GM19328 (cell line): Measurements from ENCODE around the gene CEP128.

ENCODE experiments used
- ATAC-seq: cut with Tn5 transposase; IDR thresholded peaks from one replicate; pipeline ENCODE4 v1.9.1; 2021; ENCODE audit warnings: mild to moderate bottlenecking, moderate library complexity; ENCODE audit not compliant: unreplicated experiment

The CEP128 gene

GRCh38 chr14:80780500-80780899, 161.0 kb downstream of the CEP128 start:
- no peak for ATAC-seq

- ATAC-seq = no peak
Observed at GRCh38 chr14:80776657-80777056, 164.9 kb downstream of the CEP128 start.

DNA sequence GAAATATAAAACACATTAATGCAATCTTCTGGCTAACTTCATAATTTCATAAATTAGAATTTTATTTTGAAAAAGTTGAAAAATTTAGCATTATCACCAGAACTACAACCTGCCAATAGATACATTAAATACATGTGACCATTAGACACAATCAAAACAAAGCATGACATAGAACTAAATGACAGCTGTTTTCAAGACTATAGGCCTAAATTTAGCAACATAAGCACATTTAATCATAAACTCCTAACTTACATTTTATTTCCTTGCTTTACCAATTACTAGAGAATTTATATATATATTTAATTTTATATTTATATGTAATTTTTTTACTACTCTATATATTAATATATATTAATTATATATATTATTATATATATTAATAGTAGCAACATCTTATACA, 165.4 kb downstream of the CEP128 start:
- ATAC-seq = no peak

- ATAC-seq = no peak
Observed at GRCh38 chr14:80772504-80772903, 169.0 kb downstream of the CEP128 start.

GRCh38 chr14:80771201-80771600, 170.3 kb downstream of the CEP128 start:
- no peak for ATAC-seq

GRCh38 chr14:80770114-80770908, 171.2 kb downstream of the CEP128 start:
- ATAC-seq = no peak

GRCh38 chr14:80768646-80769045, 172.9 kb downstream of the CEP128 start:
- no peak for ATAC-seq

DNA sequence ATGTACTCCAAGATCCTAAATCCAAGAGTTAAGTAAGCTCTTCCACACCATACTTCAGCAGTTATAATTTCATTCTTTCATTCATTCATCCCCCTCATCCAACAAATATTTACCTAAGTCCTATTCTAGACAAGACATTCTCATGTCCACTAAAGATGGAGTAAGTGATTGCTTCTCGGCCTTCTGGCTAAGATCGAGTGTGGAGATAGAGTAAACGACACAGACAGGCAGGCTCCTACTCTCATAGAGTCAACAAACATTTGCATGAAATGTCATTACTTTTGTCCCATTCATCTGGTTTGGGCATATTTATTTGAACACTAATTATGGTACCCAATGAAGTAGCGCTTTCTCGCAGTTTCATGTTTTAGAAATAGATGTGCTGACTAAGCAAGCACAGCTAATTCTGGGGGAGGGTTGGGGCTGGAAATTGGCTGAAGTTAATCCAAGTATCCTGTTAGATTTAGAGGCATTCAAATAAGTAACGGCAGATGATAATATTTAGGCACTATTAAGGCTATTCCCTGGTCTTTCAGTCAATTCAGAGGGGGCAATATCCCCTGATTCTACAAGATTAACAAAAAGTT, 176.5 kb downstream of the CEP128 start:
- ATAC-seq = no peak

GRCh38 chr14:80764496-80764895, 177.0 kb downstream of the CEP128 start:
- no peak for ATAC-seq

DNA sequence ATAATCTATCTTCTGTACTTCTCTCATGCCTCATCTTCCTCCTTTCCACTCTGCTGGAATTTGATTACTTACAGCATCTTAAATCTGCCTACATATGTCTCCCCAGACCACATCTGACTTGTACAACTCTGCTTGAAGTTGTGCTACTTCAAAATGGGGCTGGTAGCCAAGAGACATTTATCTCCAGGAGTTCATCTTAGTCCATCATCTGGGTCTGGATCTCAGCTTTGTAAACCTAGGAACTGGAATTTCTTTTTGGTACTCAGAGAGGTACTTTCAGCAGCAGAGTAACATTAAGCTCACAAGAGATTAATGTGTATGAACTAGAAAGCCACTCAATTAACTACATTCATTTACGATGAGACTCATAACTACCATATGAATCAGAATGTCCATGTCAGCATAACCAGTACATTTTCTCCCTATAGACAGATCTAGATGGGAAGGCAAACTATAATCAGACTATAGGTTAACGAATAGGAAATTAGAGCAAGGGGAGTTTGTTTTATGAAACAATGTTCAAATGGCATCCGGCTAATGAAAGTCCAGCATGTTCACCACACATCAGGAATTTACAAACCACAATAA, 178.8 kb downstream of the CEP128 start:
- no peak for ATAC-seq

- ATAC-seq = no peak
Observed at GRCh38 chr14:80754696-80755095, 186.8 kb downstream of the CEP128 start.

- ATAC-seq = no peak
Observed at GRCh38 chr14:80751285-80751684, 190.3 kb downstream of the CEP128 start.

DNA sequence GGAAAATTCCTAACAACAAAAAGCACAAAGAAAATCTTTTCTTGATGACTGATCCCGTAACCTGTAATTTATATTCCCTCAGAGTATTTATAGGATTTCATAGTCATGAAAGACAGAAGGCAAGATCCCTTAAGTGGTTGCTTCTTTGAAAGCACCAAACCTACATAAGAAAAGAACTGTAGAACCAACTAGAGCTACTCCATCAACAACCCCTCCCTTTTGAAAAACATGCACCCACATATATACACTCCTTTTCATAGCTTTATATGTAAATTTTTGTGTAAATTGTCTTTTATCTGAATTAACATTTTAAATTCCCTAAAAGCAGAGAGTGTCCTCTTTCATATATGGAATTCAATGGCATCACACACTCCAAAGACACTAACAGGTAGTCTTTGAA, 215.3 kb downstream of the CEP128 start:
- ATAC-seq = no peak

- no peak for ATAC-seq
Observed at GRCh38 chr14:80718940-80719339, 222.6 kb downstream of the CEP128 start.

DNA sequence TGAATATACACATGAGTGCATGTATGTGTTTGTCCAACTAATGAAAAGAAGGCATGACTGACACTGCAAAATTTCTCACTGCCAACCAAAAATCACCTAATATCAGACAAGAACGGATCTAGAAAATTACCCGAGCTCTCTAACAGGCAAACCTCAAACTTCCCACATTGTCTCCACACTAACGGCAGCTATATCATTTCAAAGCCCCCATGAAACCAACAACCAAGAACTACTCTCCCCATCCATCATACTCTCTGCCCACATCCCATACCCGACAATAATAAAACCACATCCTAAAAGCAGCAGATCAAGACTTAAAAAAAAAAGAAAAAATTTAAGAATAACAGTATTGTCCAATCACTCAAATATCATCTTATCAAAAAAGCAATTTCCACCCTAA, 227.1 kb downstream of the CEP128 start:
- ATAC-seq = no peak

- no peak for ATAC-seq
Observed at GRCh38 chr14:80713076-80713850, 228.3 kb downstream of the CEP128 start.

GRCh38 chr14:80705241-80705980, 236.1 kb downstream of the CEP128 start:
- no peak for ATAC-seq

GRCh38 chr14:80700601-80701000, 240.9 kb downstream of the CEP128 start:
- no peak for ATAC-seq

DNA sequence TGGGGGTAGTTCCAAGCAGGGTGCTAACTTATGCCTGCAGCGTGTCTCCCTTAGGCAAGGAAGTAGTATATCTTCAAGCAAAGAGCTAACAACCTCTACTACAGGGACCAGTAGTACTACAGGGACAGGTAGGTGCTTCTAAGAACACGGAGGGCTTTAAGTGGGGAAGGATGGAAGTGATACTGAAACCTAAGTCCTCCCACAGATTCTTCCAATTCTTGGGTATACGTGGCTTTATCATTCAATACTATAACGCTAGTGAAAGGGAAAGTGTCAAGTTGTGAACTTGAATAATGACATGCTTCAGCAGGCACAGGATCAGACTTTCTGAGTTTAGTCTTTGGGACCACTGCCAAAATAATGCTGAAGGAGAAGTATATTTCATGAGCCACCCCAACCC, 241.7 kb downstream of the CEP128 start:
- no peak for ATAC-seq

- ATAC-seq = no peak
Observed at GRCh38 chr14:80698974-80699373, 242.6 kb downstream of the CEP128 start.

GRCh38 chr14:80695869-80696268, 245.7 kb downstream of the CEP128 start:
- ATAC-seq = no peak
